ENCODE data around the gene ZFAND3. TPM values are rescaled to one million over a fixed set of nuclear protein-coding genes. Genes with fewer than 3 reads are reported as not detected.

Gene ZFAND3
- total and polyA plus RNA-seq, 2 donors (not counting 1 experiment from before 2014, with no cell fraction given): 13.5 to 58.3 TPM

- peaks cover 97% of the 10 kb centered on the region for H3K79me2 ChIP-seq (ENCODE audit: control insufficient read depth, insufficient read depth, low read length)
- H4K20me1 ChIP-seq (ENCODE audit: control insufficient read depth, insufficient read depth, low read length, poor library complexity, severe bottlenecking): peaks cover 69% of the 10 kb centered on the region
- H3K9ac ChIP-seq (ENCODE audit: low read length): no peak overlapping the region
- DNase-seq (no peak), ATAC-seq (ENCODE audit: low read depth) (no peak)
- no peak overlapping the region for H3K4me3 Mint-ChIP-seq
- intact Hi-C loops (cut with micrococcal nuclease): no loop called here
- no peak overlapping the region for H3K4me2 ChIP-seq (replicated peaks; ENCODE audit: low read depth, low read length, poor library complexity, severe bottlenecking)
- H3K4me1 ChIP-seq (ENCODE audit: control insufficient read depth in 2 of 2, insufficient read depth in 2 of 2, low read length in 2 of 2): peaks cover 5 to 10% of the 10 kb centered on the region in 2 donors
- peaks cover 0 to 2% of the 10 kb centered on the region in 2 experiments for H3K36me3 ChIP-seq (replicated peaks in 1 of 2; ENCODE audit: control extremely low read depth in 1 of 2, control insufficient read depth in 1 of 2, extremely low read depth in 1 of 2, insufficient read depth in 2 of 2, low read length in 1 of 2)
- ChIA-PET CTCF (no interaction called here), POLR2A (no interaction called here)
- H3K27me3 ChIP-seq (replicated peaks in 1 of 4; ENCODE audit: control extremely low read depth in 1 of 4, control insufficient read depth in 3 of 4, insufficient read depth in 4 of 4, low read length in 3 of 4): no peaks in the 10 kb centered on the region
- H3K27ac ChIP-seq (ENCODE audit: low read length in 2 of 2): no peak overlapping the region
- TF ChIP-seq EZH2 (IDR thresholded peaks at IDR 0.05; ENCODE audit: borderline replicate concordance, insufficient read depth, low read depth, low read length, poor library complexity, severe bottlenecking) (no peak), CTCF (IDR thresholded peaks at IDR 0.05) (no peak)
- no peak overlapping the region for H2AFZ ChIP-seq (ENCODE audit: insufficient read depth, low read depth, low read length, poor library complexity, severe bottlenecking)
- no peak overlapping the region for H3K27ac Mint-ChIP-seq
- no peak overlapping the region for H3K4me3 ChIP-seq (ENCODE audit: control extremely low read depth in 1 of 5, extremely low read depth in 1 of 5, insufficient read depth in 1 of 5, low read depth in 2 of 5, low read length in 4 of 5)
- H3K4me1 Mint-ChIP-seq: peaks cover 46% of the 10 kb centered on the region
- H3K27me3 Mint-ChIP-seq: no peaks in the 10 kb centered on the region
- peaks cover 2% of the 10 kb centered on the region for H3K9me3 Mint-ChIP-seq (ENCODE audit: insufficient read depth)
- H3K9me3 ChIP-seq (ENCODE audit: control extremely low read depth in 1 of 3, control insufficient read depth in 2 of 3, insufficient read depth in 1 of 3, low read length in 2 of 3): peaks cover 0 to 3% (median 0%) of the 10 kb centered on the region in 3 donors
- WGBS (ENCODE audit: insufficient coverage): 100% methylated on average over 4 of the region's 8 CpGs
Observed at GRCh38 chr6:37840143-37840939, 20.8 kb downstream of the ZFAND3 start.

- ChIA-PET POLR2A (no interaction called here), CTCF (no interaction called here)
- intact Hi-C loops (cut with micrococcal nuclease): no loop called here
Observed at GRCh38 chr6:37840940-37841300, 21.4 kb downstream of the ZFAND3 start.

More at GRCh38 chr6:37840940-37841300, 21.4 kb downstream of the ZFAND3 start:
- Histone ChIP-seq H3K9me3 (ENCODE audit: control extremely low read depth in 1 of 3, control insufficient read depth in 2 of 3, insufficient read depth in 1 of 3, low read length in 2 of 3) (peaks cover 0 to 3% (median 0%) of the 10 kb centered on the region in 3 donors), H3K27ac (ENCODE audit: low read length in 2 of 2) (no peak overlapping the region), H3K4me1 (ENCODE audit: control insufficient read depth in 2 of 2, insufficient read depth in 2 of 2, low read length in 2 of 2) (peaks cover 5 to 10% of the 10 kb centered on the region in 2 donors), H4K20me1 (ENCODE audit: control insufficient read depth, insufficient read depth, low read length, poor library complexity, severe bottlenecking) (peaks cover 70% of the 10 kb centered on the region), H3K36me3 (replicated peaks in 1 of 2; ENCODE audit: control extremely low read depth in 1 of 2, control insufficient read depth in 1 of 2, extremely low read depth in 1 of 2, insufficient read depth in 2 of 2, low read length in 1 of 2) (peaks cover 0 to 2% of the 10 kb centered on the region in 2 experiments), H3K9ac (ENCODE audit: low read length) (no peak overlapping the region), H3K4me3 (ENCODE audit: control extremely low read depth in 1 of 5, extremely low read depth in 1 of 5, insufficient read depth in 1 of 5, low read depth in 2 of 5, low read length in 4 of 5) (no peak overlapping the region), H2AFZ (ENCODE audit: insufficient read depth, low read depth, low read length, poor library complexity, severe bottlenecking) (no peak overlapping the region), H3K27me3 (replicated peaks in 1 of 4; ENCODE audit: control extremely low read depth in 1 of 4, control insufficient read depth in 3 of 4, insufficient read depth in 4 of 4, low read length in 3 of 4) (no peaks in the 10 kb centered on the region), H3K4me2 (replicated peaks; ENCODE audit: low read depth, low read length, poor library complexity, severe bottlenecking) (no peak overlapping the region), H3K79me2 (ENCODE audit: control insufficient read depth, insufficient read depth, low read length) (peaks cover 98% of the 10 kb centered on the region)
- no peaks in the 10 kb centered on the region for H3K27me3 Mint-ChIP-seq
- no peak for ATAC-seq (ENCODE audit: low read depth)
- TF ChIP-seq EZH2 (IDR thresholded peaks at IDR 0.05; ENCODE audit: borderline replicate concordance, insufficient read depth, low read depth, low read length, poor library complexity, severe bottlenecking) (no peak), CTCF (IDR thresholded peaks at IDR 0.05) (no peak)
- DNase-seq: no peak
- peaks cover 2% of the 10 kb centered on the region for H3K9me3 Mint-ChIP-seq (ENCODE audit: insufficient read depth)
- H3K27ac Mint-ChIP-seq: no peak overlapping the region
- H3K4me3 Mint-ChIP-seq: no peak overlapping the region
- no CpG with 5 or more reads among the region's 1 CpG for WGBS (ENCODE audit: insufficient coverage)
- peaks cover 48% of the 10 kb centered on the region for H3K4me1 Mint-ChIP-seq
